NCI-H128 (cell line): ENCODE data around the gene CRTC3.

Experiments
- DNase-seq: peaks from one replicate; lab custom pipeline; 2025; ENCODE audit not compliant: unreplicated experiment; lab: John Stamatoyannopoulos, UW

CRTC3 gene

GRCh38 chr15:90591524-90591923 is 61.8 kb downstream of the CRTC3 start:
- no peak for DNase-seq

- no peak for DNase-seq
Measured at GRCh38 chr15:90592131-90592881, 62.6 kb downstream of the CRTC3 start.

- no peak for DNase-seq
Measured at GRCh38 chr15:90593499-90594158, 63.9 kb downstream of the CRTC3 start.

DNA sequence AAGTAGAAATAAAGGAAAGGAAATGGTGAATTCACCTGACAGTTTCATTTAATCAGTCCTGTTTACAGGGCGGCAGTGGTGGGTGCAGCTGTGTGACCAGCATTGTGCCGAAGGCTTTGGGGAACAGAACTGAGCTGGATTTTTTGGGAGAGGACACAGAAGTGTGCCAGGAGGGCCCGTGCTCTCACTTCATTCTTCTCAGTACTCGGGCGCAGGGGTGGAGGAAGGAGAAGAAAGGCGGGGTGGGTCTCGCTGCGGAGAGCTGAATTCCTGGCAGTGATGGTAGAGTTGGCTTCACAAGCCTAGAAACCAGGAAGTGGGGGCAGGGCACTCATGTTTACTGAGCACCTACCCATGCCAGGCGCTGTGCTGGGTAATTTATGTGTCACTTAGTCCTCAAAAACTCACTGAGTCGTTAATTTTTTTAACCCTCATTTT is 64.6 kb downstream of the CRTC3 start:
- no peak for DNase-seq

GRCh38 chr15:90595763-90596155 is 66.0 kb downstream of the CRTC3 start:
- no peak for DNase-seq

- DNase-seq = no peak
Measured at GRCh38 chr15:90596943-90597342, 67.2 kb downstream of the CRTC3 start.

DNA sequence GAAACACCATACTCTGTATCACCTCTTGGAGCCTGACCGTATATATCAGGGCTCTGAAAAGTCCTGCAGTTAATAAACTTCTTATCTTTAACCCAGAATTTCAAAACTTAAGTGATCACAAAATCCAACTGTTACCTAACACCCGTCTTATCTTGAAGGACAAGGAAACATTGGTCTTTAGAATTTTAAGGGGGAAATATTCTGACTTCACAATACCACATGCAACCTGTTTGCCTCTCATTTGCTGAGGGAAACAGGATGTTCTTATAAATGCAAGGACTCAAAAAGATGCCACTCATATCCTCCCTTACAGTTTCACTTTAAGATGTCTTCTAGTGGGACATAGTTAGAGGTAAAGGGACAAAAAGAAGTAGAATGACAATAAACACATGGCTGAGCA is 67.9 kb downstream of the CRTC3 start:
- DNase-seq = no peak

DNA sequence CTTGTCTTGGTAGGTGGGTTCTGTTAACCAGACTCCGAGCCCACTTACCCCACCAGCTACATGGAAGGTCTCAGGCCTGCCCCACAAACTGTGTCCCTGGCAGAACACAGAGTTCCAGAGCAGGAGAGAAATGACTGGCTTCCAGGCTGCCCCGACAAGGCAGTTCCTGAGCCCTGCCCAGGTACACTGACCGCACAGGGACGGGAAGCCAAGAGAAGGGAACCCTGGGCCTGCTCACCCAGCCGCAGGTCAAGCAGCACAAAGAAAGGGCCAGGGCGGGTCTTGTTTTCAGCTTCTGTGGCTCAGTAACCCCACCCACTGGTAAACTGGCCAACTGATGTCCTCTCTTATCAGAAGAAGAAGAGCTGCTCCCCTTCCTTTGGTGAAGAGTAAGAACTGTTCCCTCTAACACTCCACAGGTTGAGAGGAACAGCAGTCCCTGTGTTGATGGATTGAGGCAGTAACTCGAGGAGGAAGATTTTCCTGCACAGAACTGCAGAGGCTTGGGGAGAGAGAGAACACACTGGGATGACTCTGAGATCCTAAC is 68.4 kb downstream of the CRTC3 start:
- no peak for DNase-seq

DNA sequence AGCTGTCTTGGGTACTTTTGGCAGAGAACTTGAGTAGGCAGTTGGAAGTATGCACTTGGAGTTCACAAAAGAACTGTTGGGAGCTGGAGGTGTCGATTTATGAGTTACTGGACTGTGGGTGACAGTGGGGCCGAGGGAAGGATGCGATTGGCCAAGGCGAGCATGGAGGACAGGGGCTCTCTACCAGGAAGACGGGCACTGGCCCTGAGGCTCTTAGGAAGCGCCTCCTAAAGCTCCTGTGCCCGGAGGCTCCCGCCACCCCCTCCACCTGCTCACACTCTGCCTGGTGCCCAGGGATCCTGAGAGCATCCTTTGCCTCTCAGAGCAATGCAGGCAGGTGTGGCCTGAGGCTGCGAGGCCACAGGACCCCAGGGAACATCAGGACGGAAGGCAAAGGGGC is 69.0 kb downstream of the CRTC3 start:
- DNase-seq = no peak

GRCh38 chr15:90599116-90599515 is 69.4 kb downstream of the CRTC3 start:
- DNase-seq = no peak

- DNase-seq = no peak
Measured at GRCh38 chr15:90599644-90600043, 69.9 kb downstream of the CRTC3 start.

DNA sequence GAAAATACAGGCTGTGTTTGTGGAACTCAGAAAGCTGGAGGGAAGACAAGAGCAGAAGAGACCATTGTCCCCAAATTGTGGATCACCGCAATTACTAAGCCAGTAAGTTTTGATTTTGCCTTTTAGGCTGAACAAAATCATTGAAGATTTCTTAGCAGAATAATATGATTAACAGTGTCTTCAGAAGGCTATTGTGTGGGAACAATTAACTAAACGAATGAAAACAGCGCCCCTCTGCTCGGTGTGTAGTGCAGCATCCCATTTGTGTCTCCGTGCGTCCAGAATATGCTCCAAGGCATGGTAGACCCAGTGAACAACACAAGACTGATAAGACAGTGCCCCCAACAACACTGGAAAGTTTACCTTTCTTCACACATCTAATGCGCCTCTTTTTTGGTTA is 71.2 kb downstream of the CRTC3 start:
- DNase-seq = no peak

- no peak for DNase-seq
Measured at GRCh38 chr15:90603893-90604292, 74.2 kb downstream of the CRTC3 start.

DNA sequence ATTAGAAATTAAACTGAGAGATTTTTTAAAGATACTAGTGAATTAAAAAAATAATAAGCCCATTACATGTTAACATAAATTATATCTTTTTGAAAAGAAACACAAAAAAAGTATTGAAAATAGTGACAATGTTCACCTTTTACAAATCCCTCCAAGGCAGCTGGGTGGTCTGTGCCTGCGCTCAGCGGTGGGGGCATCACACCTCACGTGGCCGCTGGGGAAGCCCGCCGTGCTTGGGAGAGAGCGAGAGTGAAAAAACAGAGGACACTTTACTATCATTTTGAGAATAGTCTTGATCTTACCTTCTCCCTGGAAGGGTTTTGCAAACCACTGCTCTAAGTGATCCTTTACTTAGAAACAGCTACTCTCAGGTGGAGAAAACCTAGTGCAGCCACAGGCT is 76.9 kb downstream of the CRTC3 start:
- no peak for DNase-seq

DNA sequence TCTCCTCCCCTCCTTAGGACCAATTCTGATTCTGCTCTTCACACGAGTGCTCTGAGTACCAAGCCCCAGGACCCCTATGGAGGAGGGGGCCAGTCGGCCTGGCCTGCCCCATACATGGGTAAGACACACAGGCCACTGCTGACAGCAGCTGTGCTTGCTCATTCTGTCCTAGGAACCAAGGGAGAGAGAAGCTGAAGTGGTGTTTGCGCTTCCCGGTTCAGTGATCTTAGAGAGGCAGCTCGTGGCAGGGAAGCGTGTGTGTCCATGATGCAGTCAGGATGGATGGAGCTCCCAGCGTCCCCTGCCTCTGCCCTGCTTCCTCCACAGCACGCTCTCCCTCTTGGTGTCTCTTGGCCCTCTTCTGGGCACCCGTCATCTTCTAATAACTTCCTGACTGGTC is 77.6 kb downstream of the CRTC3 start:
- DNase-seq = peak; percentile 56

- no peak for DNase-seq
Measured at GRCh38 chr15:90609242-90610180, 79.8 kb downstream of the CRTC3 start.

GRCh38 chr15:90610190-90610589 is 80.5 kb downstream of the CRTC3 start:
- DNase-seq = no peak

DNA sequence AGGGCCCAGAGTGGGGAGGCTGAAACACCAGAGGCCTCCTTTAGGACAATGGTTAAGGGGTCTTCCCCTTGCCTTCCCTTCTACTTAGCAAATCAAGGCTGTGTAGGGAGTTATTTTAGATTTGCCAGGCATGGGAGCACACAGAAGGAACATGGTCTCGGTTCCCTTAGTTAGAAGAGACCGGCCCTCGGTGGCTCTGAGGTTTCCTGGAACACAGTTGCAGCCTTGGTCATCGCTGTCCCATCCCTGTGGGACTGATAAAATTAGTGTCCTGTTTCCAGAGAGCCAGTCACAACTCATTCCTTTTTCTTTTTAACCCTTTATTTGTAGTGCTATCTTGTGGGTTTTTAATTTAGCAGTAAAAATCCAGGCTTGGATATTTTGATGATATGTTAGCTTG is 81.4 kb downstream of the CRTC3 start:
- no peak for DNase-seq

- DNase-seq = no peak
Measured at GRCh38 chr15:90617171-90617570, 87.4 kb downstream of the CRTC3 start.

DNA sequence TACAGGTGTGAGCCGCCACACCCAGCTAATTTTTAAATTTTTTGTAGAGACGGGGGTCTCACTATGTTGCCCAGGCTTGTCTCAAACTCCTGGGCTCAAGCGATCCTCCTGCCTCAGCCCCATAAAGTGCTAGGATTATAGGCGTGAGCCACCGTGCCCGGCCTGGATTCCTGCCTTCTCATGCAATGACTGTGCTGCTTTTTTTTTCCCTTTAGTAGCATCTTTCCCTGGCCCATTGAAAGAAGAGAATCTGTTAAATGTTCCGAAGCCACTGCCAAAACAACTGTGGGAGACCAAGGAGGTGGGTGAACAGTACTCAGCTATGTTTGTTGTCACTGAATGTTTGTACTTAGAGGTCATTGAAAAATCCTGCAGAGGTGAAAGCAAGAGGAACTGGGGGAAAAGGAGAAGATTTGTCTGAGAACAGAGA is 88.0 kb downstream of the CRTC3 start:
- DNase-seq = no peak
